Measurements from ENCODE around the gene ARHGEF25.
"Not testable (repeated sequence)": the region's sequence is repeated elsewhere in the genome, so short reads cannot be mapped to it uniquely, and the experiment has no call there.

Gene ARHGEF25

GRCh38 chr12:57638096-57638495 is 26.9 kb downstream of the ARHGEF25 start:
- no peak for DNase-seq

GRCh38 chr12:57640175-57641042 is 29.2 kb downstream of the ARHGEF25 start:
- DNase-seq = no peak

GRCh38 chr12:57641699-57642442 is 30.6 kb downstream of the ARHGEF25 start:
- DNase-seq = no peak

GRCh38 chr12:57645990-57646658 is 34.9 kb downstream of the ARHGEF25 start:
- DNase-seq = not testable (repeated sequence)

DNA sequence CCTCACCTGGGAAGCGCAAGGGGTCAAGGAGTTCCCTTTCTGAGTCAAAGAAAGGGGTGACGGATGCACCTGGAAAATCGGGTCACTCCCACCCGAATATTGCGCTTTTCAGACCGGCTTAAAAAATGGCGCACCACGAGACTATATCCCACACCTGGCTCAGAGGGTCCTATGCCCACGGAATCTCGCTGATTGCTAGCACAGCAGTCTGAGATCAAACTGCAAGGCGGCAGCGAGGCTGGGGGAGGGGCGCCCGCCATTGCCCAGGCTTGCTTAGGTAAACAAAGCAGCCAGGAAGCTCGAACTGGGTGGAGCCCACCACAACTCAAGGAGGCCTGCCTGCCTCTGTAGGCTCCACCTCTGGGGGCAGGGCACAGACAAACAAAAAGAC is 35.4 kb downstream of the ARHGEF25 start:
- DNase-seq = not testable (repeated sequence)

GRCh38 chr12:57654042-57654441 is 42.8 kb downstream of the ARHGEF25 start:
- no peak for DNase-seq

- DNase-seq = no peak
Observed at GRCh38 chr12:57655541-57656240, 44.5 kb downstream of the ARHGEF25 start.

DNA sequence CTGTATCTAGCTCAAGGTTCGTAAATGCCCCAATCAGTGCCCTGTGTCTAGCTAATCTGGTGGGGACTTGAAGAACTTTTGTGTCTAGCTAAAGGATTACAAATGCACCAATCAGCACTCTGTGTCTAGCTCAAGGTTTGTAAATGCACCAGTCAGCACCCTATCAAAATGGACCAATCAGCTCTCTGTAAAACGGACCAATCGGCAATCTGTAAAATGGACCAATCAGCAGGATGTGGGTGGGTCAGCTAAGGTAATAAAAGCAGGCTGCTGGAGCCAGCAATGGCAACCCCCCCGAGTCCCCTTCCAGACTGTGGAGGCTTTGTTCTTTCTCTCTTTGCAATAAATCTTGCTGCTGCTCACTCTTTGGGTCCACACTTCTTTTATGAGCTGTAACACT is 45.2 kb downstream of the ARHGEF25 start:
- not testable (repeated sequence) for DNase-seq

GRCh38 chr12:57657744-57658143 is 46.5 kb downstream of the ARHGEF25 start:
- no peak for DNase-seq

DNA sequence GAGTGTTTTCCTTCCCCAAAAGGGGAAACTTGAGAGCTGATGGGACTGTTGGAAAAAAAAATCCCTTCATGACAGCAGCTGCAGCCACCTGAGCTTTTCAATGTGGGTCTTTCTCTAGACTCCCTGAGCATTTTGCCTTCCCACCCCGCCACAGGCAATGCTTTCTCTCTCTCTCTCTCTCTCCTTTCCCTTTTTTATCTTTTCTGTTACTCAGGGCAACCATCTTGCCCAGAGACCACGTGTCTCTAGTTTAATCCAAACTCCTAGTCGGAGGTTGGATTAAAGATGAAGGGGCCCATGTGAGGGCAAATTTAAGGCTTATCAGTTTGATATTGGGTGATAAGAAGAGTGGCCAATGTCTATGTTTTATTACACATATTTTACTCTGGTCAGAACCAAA is 47.7 kb downstream of the ARHGEF25 start:
- DNase-seq = no peak

DNA sequence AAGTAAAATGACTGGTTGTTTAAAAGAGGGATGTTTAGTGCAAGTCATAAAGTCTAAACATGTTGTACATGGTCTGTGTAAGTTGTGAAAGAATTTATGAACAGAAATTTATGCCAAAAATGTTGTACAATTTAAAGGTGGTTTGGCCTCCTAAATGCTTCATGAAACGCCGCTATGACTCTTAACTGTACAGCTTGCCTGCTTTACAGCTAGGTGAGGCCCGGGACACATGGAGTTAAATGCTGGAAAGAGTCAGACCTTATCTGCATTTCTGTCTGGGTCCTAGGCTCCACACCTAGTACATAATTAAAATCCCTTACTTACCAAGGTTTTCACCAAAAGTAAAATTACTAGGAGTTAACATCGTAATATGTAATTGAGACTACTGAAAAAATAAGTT is 50.1 kb downstream of the ARHGEF25 start:
- DNase-seq = no peak

GRCh38 chr12:57665066-57665820 is 54.0 kb downstream of the ARHGEF25 start:
- not testable (repeated sequence) for DNase-seq
